ENCODE measurements around the gene RASA1. TPM values are rescaled to one million over a fixed set of nuclear protein-coding genes. Genes with fewer than 3 reads are reported as not detected.

RASA1 gene
- total and polyA plus RNA-seq, 9 of the 15 experiments (the other 6 are each of a cell fraction or from before 2014, with no cell fraction given): 3.2 to 17.3 (median 9.2) TPM

DNA sequence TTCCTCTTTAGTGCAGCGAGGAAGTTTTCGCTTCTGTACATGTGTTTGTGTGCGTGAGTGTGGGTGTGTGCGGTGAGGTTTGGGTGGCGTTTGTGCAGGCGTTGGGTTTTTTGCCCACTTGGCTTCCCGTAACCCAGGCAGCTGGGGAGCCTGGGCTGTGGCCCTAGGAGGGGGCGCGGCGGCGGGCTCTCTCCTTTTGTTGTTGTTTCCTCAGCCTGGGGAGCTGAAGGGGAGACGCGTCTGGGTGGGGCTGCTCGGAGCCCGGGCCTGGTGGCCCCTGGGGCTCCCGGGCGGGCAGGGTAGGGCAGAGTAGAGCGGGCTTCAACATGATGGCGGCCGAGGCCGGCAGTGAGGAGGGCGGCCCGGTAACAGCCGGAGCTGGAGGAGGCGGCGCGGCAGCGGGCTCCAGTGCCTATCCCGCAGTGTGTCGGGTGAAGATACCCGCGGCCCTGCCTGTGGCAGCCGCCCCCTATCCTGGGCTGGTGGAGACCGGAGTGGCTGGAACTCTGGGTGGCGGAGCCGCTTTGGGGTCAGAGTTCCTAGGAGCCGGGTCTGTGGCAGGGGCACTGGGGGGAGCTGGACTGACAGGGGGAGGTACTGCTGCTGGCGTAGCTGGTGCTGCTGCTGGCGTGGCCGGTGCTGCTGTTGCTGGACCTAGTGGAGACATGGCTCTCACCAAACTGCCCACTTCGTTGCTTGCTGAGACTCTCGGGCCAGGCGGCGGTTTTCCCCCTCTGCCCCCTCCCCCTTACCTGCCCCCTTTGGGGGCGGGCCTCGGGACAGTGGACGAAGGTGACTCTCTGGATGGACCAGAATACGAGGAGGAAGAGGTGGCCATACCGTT is 665 bp downstream of the RASA1 start (continued):
- TF ChIP-seq, protein P1, sequence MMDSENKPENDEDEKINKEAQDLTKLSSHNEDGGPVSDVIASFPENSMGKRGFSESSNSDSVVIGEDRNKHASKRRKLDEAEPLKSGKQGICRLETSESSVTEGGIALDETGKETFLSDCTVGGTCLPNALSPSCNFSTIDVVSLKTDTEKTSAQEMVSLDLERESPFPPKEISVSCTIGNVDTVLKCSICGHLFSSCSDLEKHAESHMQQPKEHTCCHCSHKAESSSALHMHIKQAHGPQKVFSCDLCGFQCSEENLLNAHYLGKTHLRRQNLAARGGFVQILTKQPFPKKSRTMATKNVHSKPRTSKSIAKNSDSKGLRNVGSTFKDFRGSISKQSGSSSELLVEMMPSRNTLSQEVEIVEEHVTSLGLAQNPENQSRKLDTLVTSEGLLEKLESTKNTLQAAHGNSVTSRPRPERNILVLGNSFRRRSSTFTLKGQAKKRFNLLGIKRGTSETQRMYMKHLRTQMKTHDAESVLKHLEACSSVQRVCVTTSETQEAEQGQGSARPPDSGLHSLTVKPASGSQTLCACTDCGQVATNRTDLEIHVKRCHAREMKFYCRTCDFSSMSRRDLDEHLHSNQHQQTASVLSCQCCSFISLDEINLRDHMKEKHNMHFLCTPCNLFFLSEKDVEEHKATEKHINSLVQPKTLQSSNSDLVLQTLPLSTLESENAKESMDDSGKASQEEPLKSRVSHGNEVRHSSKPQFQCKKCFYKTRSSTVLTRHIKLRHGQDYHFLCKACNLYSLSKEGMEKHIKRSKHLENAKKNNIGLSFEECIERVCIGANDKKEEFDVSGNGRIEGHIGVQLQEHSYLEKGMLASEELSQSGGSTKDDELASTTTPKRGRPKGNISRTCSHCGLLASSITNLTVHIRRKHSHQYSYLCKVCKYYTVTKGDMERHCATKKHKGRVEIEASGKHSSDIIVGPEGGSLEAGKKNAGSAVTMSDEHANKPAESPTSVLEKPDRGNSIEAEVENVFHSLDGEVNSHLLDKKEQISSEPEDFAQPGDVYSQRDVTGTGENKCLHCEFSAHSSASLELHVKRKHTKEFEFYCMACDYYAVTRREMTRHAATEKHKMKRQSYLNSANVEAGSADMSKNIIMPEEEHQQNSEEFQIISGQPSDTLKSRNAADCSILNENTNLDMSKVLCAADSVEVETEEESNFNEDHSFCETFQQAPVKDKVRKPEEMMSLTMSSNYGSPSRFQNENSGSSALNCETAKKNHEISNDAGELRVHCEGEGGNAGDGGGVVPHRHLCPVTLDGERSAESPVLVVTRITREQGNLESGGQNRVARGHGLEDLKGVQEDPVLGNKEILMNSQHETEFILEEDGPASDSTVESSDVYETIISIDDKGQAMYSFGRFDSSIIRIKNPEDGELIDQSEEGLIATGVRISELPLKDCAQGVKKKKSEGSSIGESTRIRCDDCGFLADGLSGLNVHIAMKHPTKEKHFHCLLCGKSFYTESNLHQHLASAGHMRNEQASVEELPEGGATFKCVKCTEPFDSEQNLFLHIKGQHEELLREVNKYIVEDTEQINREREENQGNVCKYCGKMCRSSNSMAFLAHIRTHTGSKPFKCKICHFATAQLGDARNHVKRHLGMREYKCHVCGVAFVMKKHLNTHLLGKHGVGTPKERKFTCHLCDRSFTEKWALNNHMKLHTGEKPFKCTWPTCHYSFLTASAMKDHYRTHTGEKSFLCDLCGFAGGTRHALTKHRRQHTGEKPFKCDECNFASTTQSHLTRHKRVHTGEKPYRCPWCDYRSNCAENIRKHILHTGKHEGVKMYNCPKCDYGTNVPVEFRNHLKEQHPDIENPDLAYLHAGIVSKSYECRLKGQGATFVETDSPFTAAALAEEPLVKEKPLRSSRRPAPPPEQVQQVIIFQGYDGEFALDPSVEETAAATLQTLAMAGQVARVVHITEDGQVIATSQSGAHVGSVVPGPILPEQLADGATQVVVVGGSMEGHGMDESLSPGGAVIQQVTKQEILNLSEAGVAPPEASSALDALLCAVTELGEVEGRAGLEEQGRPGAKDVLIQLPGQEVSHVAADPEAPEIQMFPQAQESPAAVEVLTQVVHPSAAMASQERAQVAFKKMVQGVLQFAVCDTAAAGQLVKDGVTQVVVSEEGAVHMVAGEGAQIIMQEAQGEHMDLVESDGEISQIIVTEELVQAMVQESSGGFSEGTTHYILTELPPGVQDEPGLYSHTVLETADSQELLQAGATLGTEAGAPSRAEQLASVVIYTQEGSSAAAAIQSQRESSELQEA (IDR thresholded peaks at IDR 0.05; ENCODE audit: low read depth): peak; percentile 93
- peak; percentile 65 for TF ChIP-seq POLR2G (IDR thresholded peaks at IDR 0.05; ENCODE audit: low read depth, low read length)
- no peak for TF ChIP-seq ZBTB8A (IDR thresholded peaks at IDR 0.05; ENCODE audit: partially characterized antibody)
- peak; percentile 6 for TF ChIP-seq RBM22 (IDR thresholded peaks at IDR 0.05; ENCODE audit: low read depth, low read length, poor library complexity, severe bottlenecking)
- peak; percentile 17 to 86 (median 75) for TF ChIP-seq YY1 (IDR thresholded peaks at IDR 0.05; ENCODE audit: borderline replicate concordance in 1 of 3, control insufficient read depth in 1 of 3, extremely low read depth in 1 of 3, insufficient read depth in 3 of 3, insufficient read length in 1 of 3, insufficient replicate concordance in 2 of 3, low read depth in 1 of 3, low read length in 2 of 3)
- TF ChIP-seq C11orf30 (IDR thresholded peaks at IDR 0.05; ENCODE audit: low read depth): 0 out of 2 replicates have a peak, but pooled peaks have one; percentile 16
- no peak for TF ChIP-seq ZNF41 (CRISPR knock-in tag; conservative IDR thresholded peaks at IDR 0.05)
- TF ChIP-seq, protein P2, sequence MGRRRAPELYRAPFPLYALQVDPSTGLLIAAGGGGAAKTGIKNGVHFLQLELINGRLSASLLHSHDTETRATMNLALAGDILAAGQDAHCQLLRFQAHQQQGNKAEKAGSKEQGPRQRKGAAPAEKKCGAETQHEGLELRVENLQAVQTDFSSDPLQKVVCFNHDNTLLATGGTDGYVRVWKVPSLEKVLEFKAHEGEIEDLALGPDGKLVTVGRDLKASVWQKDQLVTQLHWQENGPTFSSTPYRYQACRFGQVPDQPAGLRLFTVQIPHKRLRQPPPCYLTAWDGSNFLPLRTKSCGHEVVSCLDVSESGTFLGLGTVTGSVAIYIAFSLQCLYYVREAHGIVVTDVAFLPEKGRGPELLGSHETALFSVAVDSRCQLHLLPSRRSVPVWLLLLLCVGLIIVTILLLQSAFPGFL (CRISPR knock-in tag; IDR thresholded peaks at IDR 0.05): no peak
- TF ChIP-seq GABPB1 (CRISPR knock-in tag; IDR thresholded peaks at IDR 0.05): no peak
- TF ChIP-seq, protein P3, sequence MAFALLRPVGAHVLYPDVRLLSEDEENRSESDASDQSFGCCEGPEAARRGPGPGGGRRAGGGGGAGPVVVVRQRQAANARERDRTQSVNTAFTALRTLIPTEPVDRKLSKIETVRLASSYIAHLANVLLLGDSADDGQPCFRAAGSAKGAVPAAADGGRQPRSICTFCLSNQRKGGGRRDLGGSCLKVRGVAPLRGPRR (CRISPR knock-in tag; IDR thresholded peaks at IDR 0.05): no peak
- no peak for TF ChIP-seq RBM14 (IDR thresholded peaks at IDR 0.05; ENCODE audit: borderline replicate concordance, insufficient read depth, low read depth, low read length)
- TF ChIP-seq, protein P4, sequence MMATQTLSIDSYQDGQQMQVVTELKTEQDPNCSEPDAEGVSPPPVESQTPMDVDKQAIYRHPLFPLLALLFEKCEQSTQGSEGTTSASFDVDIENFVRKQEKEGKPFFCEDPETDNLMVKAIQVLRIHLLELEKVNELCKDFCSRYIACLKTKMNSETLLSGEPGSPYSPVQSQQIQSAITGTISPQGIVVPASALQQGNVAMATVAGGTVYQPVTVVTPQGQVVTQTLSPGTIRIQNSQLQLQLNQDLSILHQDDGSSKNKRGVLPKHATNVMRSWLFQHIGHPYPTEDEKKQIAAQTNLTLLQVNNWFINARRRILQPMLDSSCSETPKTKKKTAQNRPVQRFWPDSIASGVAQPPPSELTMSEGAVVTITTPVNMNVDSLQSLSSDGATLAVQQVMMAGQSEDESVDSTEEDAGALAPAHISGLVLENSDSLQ (IDR thresholded peaks at IDR 0.05): peak; percentile 51; the same call in 1 of the 2 replicates
- peak; percentile 12; the same call in 1 of the 2 replicates for TF ChIP-seq KLF16 (IDR thresholded peaks at IDR 0.05)
- no peak for TF ChIP-seq TSC22D4 (tag; IDR thresholded peaks at IDR 0.05)
- 0 out of 4 replicates have a peak, but pooled peaks of 1 of the 2 experiments have one; percentile 23 for TF ChIP-seq FOXK2 (conservative IDR thresholded peaks at IDR 0.05 in 1 of 2, IDR thresholded peaks at IDR 0.05 in 1 of 2; ENCODE audit: low read depth in 2 of 2)

Data from K562 (cell line).